ENCODE results near the gene SYCP2.

GRCh38 chr20:59884494-59884893 is 48.9 kb downstream of the SYCP2 start:
- TF ChIP-seq POLR2A (IDR thresholded peaks at IDR 0.05) (no peak), EP300 (IDR thresholded peaks at IDR 0.05) (no peak)
